Brain microvascular endothelial cell (primary cell): ENCODE measurements around the gene STK10.

Experiments used
- DNase-seq: peaks from one replicate; pipeline ENCODE4 v3.0.0-alpha.2; 2020
- H3K27ac ChIP-seq: fragments of 250-450 bp; sonication (Bioruptor Pico); 2 replicates; pipeline ENCODE4 v1.5.1; 2020; ENCODE audit warnings: mild to moderate bottlenecking, moderate library complexity
- H3K27me3 ChIP-seq: fragments of 250-450 bp; sonication (Bioruptor Pico); replicated peaks from 2 replicates; pipeline ENCODE4 v1.5.1; 2020; ENCODE audit warnings: mild to moderate bottlenecking
- H3K36me3 ChIP-seq: fragments of 250-450 bp; sonication (Bioruptor Pico); replicated peaks from 2 replicates; pipeline ENCODE4 v1.5.1; 2020; ENCODE audit warnings: mild to moderate bottlenecking
- H3K4me3 ChIP-seq: 2 replicates; pipeline ENCODE4 v1.5.1; 2011; ENCODE audit warnings: low read depth, mild to moderate bottlenecking, control low read depth, low read length, moderate library complexity
- in situ Hi-C: cut with HindIII; loops from 2 replicates; pipeline ENCODE4 v1.10.0; 2017; ENCODE audit warnings: low sequenced_read_pairs, low pct_ligation_motif_present
- TF ChIP-seq, protein P1 (sequence below): IDR thresholded peaks from 2 replicates; pipeline ENCODE4 v1.5.1; 2011; ENCODE audit warnings: low read depth, mild to moderate bottlenecking, moderate library complexity, low read length, control low read depth, inconsistent platforms; ENCODE audit errors: missing control alignments

The STK10 gene

DNA sequence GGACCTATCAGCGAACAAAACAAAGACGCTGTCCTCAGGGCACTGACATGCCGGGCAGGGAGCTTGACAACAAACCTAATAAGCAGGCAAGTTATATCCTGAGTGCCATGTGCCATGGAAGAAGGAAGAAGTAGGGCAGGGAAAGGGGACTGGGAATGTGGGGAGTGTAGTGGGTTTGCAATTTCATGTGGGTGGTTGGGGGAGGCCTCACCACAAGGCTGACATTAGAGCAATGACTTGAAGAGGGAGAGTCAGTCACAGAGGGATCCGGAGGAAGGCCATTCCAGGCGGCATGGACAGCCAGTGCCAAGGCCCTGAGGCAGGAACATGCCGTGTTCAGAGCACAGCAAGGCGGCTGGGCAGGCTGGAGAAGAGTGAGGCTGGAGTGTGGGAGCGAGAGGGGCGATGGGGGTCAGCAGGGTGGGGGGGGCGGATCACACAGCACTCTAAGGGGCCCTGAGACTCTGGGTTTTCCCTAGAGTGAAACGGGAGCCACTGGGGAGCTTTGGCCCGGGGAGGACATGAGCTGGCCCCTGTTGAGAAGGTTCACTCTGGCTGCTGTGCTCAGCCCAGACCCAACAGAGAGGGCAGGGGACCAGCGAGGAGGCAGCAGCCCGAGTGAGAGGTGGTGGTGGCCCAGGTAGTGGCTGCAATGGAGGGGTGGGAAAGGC is 86.3 kb downstream of the STK10 start:
- peaks cover 32% of the 10 kb centered on the region for H3K36me3 ChIP-seq
- no peak overlapping the region for H3K27ac ChIP-seq
- in situ Hi-C loops = no loop called here
- no peak for DNase-seq
- no peaks in the 10 kb centered on the region for H3K27me3 ChIP-seq
- H3K4me3 ChIP-seq = no peak overlapping the region
- TF ChIP-seq, protein P1, sequence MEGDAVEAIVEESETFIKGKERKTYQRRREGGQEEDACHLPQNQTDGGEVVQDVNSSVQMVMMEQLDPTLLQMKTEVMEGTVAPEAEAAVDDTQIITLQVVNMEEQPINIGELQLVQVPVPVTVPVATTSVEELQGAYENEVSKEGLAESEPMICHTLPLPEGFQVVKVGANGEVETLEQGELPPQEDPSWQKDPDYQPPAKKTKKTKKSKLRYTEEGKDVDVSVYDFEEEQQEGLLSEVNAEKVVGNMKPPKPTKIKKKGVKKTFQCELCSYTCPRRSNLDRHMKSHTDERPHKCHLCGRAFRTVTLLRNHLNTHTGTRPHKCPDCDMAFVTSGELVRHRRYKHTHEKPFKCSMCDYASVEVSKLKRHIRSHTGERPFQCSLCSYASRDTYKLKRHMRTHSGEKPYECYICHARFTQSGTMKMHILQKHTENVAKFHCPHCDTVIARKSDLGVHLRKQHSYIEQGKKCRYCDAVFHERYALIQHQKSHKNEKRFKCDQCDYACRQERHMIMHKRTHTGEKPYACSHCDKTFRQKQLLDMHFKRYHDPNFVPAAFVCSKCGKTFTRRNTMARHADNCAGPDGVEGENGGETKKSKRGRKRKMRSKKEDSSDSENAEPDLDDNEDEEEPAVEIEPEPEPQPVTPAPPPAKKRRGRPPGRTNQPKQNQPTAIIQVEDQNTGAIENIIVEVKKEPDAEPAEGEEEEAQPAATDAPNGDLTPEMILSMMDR = no peak

DNA sequence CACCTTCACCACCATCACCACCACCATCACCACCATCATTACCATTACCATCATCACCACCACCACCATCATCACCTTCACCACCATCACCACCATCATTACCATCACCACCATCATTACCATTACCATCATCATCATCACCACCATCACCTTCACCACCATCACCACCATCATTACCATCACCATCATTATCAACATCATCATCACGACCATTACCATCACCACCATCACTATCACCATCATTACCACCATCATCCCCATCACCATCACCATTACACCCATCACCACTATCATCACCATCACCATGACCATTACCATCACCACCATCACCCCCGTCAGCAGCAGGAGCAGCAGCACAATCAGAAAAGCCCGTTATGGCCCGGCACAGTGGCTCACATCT is 89.1 kb downstream of the STK10 start:
- H3K27me3 ChIP-seq = no peaks in the 10 kb centered on the region
- H3K27ac ChIP-seq = no peak overlapping the region
- TF ChIP-seq, protein P1 = no peak
- H3K4me3 ChIP-seq = no peak overlapping the region
- in situ Hi-C loops = no loop called here
- no peak for DNase-seq
- H3K36me3 ChIP-seq = peaks cover 29% of the 10 kb centered on the region

DNA sequence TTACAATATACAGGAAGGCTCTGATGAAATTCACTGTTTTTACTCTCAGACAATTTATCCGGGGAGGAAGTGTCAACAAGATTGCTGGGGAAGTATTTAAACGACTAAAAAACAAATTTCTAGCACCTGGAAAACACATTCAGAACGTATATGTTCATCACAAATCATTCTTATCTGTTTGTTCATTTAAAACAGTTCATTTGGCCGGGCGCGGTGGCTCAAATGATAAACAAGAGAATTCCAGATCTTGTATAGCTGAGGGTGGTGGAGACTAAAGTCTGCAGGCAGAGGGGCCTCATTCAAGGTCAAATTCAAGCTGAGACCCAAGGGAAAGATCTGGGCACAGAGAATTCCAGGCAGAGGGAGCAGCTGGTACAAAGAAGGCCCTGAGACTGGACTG is 90.0 kb downstream of the STK10 start:
- no peaks in the 10 kb centered on the region for H3K27me3 ChIP-seq
- no peak overlapping the region for H3K4me3 ChIP-seq
- DNase-seq = no peak
- TF ChIP-seq, protein P1 = no peak
- in situ Hi-C loops = no loop called here
- H3K36me3 ChIP-seq = peaks cover 33% of the 10 kb centered on the region
- no peak overlapping the region for H3K27ac ChIP-seq

DNA sequence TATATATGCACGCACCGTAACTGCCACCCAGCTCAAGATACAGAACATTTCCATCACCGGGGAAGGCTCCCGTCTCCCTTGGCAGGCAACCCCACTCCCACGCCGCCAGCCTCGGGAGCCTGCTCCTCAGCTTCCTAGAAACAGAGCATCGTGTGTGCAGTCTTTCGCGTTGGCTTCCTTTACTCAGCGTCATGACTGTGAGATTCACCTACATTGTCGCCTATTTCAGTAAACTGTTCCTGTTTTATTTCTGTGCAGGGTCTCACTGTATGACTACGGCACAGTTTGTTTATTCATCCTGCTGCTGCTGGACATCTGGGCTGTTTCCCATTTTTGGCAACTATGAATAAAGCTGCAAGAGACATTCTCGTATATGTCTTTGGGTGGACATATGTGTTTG is 90.7 kb downstream of the STK10 start:
- in situ Hi-C loops = no loop called here
- H3K36me3 ChIP-seq = peaks cover 36% of the 10 kb centered on the region
- H3K27me3 ChIP-seq = no peaks in the 10 kb centered on the region
- no peak overlapping the region for H3K27ac ChIP-seq
- TF ChIP-seq, protein P1 = no peak
- DNase-seq = no peak
- H3K4me3 ChIP-seq = no peak overlapping the region

DNA sequence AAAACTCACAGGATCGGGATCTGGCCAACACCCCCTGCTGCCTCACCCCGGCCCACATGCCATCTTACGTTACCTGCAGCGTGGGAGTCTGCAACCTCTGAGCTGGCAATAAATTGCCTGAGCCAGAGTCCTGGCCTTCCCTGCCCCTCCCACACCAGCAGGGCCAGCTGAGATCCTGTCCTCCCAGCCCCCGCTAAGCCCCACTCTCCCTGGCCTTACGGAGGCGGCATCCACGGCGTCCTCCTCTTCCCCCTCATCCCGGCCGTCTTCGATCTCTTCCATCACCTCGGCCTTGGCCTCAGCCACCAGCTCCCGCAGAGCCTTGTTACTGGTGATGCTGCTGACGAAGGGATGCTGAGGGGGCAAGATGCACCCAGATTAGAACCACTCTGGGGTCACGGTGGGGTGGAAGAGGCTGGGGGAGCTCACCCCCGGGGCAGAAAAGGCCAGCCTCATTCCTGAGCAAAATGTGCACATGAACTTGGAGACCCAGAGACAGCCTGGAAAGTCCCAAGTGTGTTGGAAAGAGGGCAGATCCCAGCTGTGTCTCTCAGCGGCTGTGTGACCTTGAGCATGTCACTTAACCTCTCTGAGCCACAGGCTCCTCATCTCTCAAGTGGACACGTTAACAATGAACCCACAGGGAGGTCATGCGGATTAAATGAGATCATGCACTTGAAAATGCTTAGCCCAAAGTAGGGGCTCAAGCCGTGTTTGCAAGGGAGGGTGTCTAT is 91.7 kb downstream of the STK10 start:
- no peak for DNase-seq
- Histone ChIP-seq H3K27ac (no peak overlapping the region), H3K27me3 (no peaks in the 10 kb centered on the region), H3K36me3 (peaks cover 32% of the 10 kb centered on the region), H3K4me3 (no peak overlapping the region)
- in situ Hi-C loops = no loop called here
- TF ChIP-seq, protein P1 = no peak
